GM23338 (cell line): ENCODE data around the gene WNT8B. TPM values are rescaled to one million over a fixed set of nuclear protein-coding genes. Genes with fewer than 3 reads are reported as not detected.

Experiments used
- ATAC-seq: fragments of 200-7000 bp; cut with Tn5 transposase; 3 replicates; pipeline ENCODE4 v1.9.1; 2020
- DNase-seq: peaks from one replicate; pipeline ENCODE4 v3.0.0-alpha.2; 2015; ENCODE audit warnings: low spot score
- H2AFZ ChIP-seq: fragments of 200-600 bp; sonication (generic); 2 replicates; pipeline ENCODE4 v1.8.0; 2016; ENCODE audit warnings: antibody characterized with exemption, mild to moderate bottlenecking, moderate library complexity
- H3F3A ChIP-seq: fragments of 200-600 bp; sonication (generic); replicated peaks from 2 replicates; pipeline ENCODE4 v1.8.0; 2017; ENCODE audit warnings: antibody characterized with exemption, mixed run types, low read depth
- H3K27ac ChIP-seq: fragments of 200-600 bp; sonication (generic); 2 replicates; pipeline ENCODE4 v1.6.1; 2016; ENCODE audit warnings: low read depth
- H3K27me3 ChIP-seq: fragments of 200-600 bp; sonication (generic); 2 replicates; pipeline ENCODE4 v1.8.0; 2016; ENCODE audit warnings: mild to moderate bottlenecking, mixed run types, moderate library complexity; ENCODE audit not compliant: insufficient read depth
- H3K36me3 ChIP-seq: fragments of 200-600 bp; sonication (generic); 2 replicates; pipeline ENCODE4 v1.8.0; 2016; ENCODE audit warnings: mild to moderate bottlenecking; ENCODE audit not compliant: insufficient read depth
- H3K4me1 ChIP-seq: fragments of 200-600 bp; sonication (generic); 2 replicates; pipeline ENCODE4 v1.8.0; 2016; ENCODE audit warnings: mild to moderate bottlenecking, moderate library complexity; ENCODE audit not compliant: insufficient read depth
- H3K4me2 ChIP-seq: fragments of 200-600 bp; sonication (generic); 2 replicates; pipeline ENCODE4 v1.7.1; 2017; ENCODE audit warnings: mixed run types
- H3K4me3 ChIP-seq: fragments of 200-600 bp; sonication (generic); 2 replicates; pipeline ENCODE4 v1.6.1; 2016; ENCODE audit warnings: mixed run types
- H3K79me2 ChIP-seq: fragments of 200-600 bp; sonication (generic); replicated peaks from 2 replicates; pipeline ENCODE4 v1.8.0; 2017; ENCODE audit warnings: mild to moderate bottlenecking; ENCODE audit not compliant: insufficient read depth
- H3K9me2 ChIP-seq: fragments of 200-600 bp; sonication (generic); 2 replicates; pipeline ENCODE4 v1.8.0; 2017; ENCODE audit not compliant: insufficient read depth
- H4K20me1 ChIP-seq: fragments of 200-600 bp; sonication (generic); replicated peaks from 2 replicates; pipeline ENCODE4 v1.8.0; 2017; ENCODE audit warnings: mild to moderate bottlenecking; ENCODE audit not compliant: insufficient read depth
- H3K27ac Mint-ChIP-seq: 2 replicates; pipeline ENCODE4 v1.8.0; 2020; ENCODE audit warnings: inconsistent platforms, mild to moderate bottlenecking, moderate library complexity, mixed read lengths
- H3K27me3 Mint-ChIP-seq: 3 replicates; pipeline ENCODE4 v1.8.0; 2022; ENCODE audit warnings: low read depth, mild to moderate bottlenecking, moderate library complexity, mixed read lengths, inconsistent platforms; ENCODE audit not compliant: insufficient read depth, poor library complexity
- H3K36me3 Mint-ChIP-seq: 3 replicates; pipeline ENCODE4 v1.8.0; 2021; ENCODE audit warnings: low read depth, mild to moderate bottlenecking, inconsistent platforms, moderate library complexity, mixed read lengths
- H3K4me1 Mint-ChIP-seq: 3 replicates; pipeline ENCODE4 v1.8.0; 2020; ENCODE audit warnings: mild to moderate bottlenecking, inconsistent platforms, mixed read lengths
- H3K4me3 Mint-ChIP-seq: 3 replicates; pipeline ENCODE4 v1.8.0; 2021; ENCODE audit warnings: moderate library complexity, mild to moderate bottlenecking, inconsistent platforms, mixed read lengths
- H3K9me3 Mint-ChIP-seq: 3 replicates; pipeline ENCODE4 v1.8.0; 2020; ENCODE audit warnings: moderate library complexity, mild to moderate bottlenecking, inconsistent platforms, mixed read lengths
- JUNB ChIP-seq: IDR thresholded peaks from one replicate; pipeline ENCODE4 v1.6.1; 2016; ENCODE audit warnings: antibody characterized with exemption; ENCODE audit not compliant: unreplicated experiment
- NANOG ChIP-seq: IDR thresholded peaks from 2 replicates; pipeline ENCODE4 v1.6.1; 2016; ENCODE audit warnings: antibody characterized with exemption, borderline replicate concordance
- POLR2AphosphoS5 ChIP-seq: IDR thresholded peaks from 2 replicates; pipeline ENCODE4 v1.6.1; 2016; ENCODE audit warnings: antibody characterized with exemption, low read depth
- ZNF114 ChIP-seq: fragments of 250-450 bp; sonication (Bioruptor Pico); IDR thresholded peaks from 2 replicates; pipeline ENCODE4 v1.5.0; 2020; ENCODE audit warnings: mild to moderate bottlenecking, moderate library complexity
- ZNF331 ChIP-seq: fragments of 250-450 bp; sonication (Bioruptor Pico); IDR thresholded peaks from 2 replicates; pipeline ENCODE4 v1.5.0; 2020; ENCODE audit warnings: low read depth, mild to moderate bottlenecking, moderate library complexity
- polyA plus RNA-seq: library from polyadenylated mRNA; unstranded; fragments of >200 nt; fragmentation: Nextera tagmentation; extraction: Ambion mirVana; gene quantifications from 2 replicates; pipeline ENCODE4 v1.2.1, GENCODE V29; 2016
- total RNA-seq: library from RNA; depleted of rRNA; stranded (reverse); fragments of >200 nt; shearing (Covaris generic); gene quantifications from 2 replicates; pipeline ENCODE4 v1.2.3, GENCODE V29; 2014
- TF ChIP-seq, protein P1 (sequence below): fragments of 250-450 bp; sonication (Bioruptor Pico); IDR thresholded peaks from 2 replicates; pipeline ENCODE4 v1.5.0; 2020; ENCODE audit warnings: mild to moderate bottlenecking, moderate library complexity
- TF ChIP-seq, protein P2 (sequence below): IDR thresholded peaks from 2 replicates; pipeline ENCODE4 v1.6.1; 2016; ENCODE audit warnings: antibody characterized with exemption
- TF ChIP-seq, protein P3 (sequence below), 2 experiments: fragments of 200-600 bp in 1 of 2; sonication (generic) in 1 of 2; conservative IDR thresholded peaks; 2 replicates each; pipeline versions ENCODE4 v1.5.1 to v1.6.1; 2016 to 2017; ENCODE audit warnings: antibody characterized with exemption in 2 of 2, low read depth in 2 of 2, mild to moderate bottlenecking in 2 of 2, moderate library complexity in 1 of 2

The WNT8B gene
- total and polyA plus RNA-seq, 2 experiments from 2014 or later = 0.74 to 1.3 TPM

DNA sequence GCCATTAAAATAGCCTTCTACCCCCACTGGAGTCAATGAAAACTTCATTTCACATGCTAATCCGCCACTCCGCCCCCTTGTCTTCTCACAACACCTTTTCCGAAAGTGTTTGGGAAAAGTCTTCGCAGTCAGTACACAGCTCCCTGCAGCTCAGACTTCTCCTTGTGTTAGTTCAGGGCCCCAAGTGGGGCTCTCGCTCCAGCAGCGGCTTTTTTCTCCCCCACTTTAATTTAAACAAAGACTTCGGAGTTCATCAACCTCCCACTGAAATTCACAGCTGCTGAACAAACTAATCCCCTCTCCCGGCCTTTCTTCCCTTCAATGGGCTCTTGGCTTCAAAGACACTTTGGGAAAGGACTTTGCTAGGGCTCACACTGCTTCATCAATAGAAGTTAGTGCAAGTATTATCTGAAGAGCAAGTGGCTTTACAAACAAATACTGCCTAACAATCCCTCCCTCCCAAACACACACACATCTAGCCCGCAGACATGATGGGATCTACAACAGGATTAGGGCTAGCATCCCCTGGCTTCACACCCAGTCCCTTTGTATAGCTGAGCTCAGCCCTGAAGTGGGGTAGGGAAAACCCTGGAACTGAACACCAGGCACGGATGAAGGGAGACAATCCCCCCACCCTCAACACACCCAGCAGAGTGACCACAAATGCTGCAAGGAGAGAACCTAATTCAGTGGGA is 23.1 kb downstream of the WNT8B start:
- H3K9me2 ChIP-seq = no peaks in the 10 kb centered on the region
- peaks cover 89% of the 10 kb centered on the region for H3K27me3 ChIP-seq
- H3K9me3 Mint-ChIP-seq = no peaks in the 10 kb centered on the region; the same call in 2 of the 3 replicates
- H3F3A ChIP-seq = peaks cover 7% of the 10 kb centered on the region
- no peaks in the 10 kb centered on the region for H3K79me2 ChIP-seq
- peak overlapping the region; percentile 73 for H3K4me2 ChIP-seq
- peak overlapping the region; percentile 4; the same call in 1 of the 2 replicates for H3K27ac ChIP-seq
- ATAC-seq (peak; percentile 59), DNase-seq (peak; percentile 66)
- H2AFZ ChIP-seq = no peak overlapping the region
- peaks cover 42% of the 10 kb centered on the region for H3K4me1 Mint-ChIP-seq
- peaks cover 10% of the 10 kb centered on the region for H3K36me3 Mint-ChIP-seq
- no peak for TF ChIP-seq ZNF114
- TF ChIP-seq, protein P1, sequence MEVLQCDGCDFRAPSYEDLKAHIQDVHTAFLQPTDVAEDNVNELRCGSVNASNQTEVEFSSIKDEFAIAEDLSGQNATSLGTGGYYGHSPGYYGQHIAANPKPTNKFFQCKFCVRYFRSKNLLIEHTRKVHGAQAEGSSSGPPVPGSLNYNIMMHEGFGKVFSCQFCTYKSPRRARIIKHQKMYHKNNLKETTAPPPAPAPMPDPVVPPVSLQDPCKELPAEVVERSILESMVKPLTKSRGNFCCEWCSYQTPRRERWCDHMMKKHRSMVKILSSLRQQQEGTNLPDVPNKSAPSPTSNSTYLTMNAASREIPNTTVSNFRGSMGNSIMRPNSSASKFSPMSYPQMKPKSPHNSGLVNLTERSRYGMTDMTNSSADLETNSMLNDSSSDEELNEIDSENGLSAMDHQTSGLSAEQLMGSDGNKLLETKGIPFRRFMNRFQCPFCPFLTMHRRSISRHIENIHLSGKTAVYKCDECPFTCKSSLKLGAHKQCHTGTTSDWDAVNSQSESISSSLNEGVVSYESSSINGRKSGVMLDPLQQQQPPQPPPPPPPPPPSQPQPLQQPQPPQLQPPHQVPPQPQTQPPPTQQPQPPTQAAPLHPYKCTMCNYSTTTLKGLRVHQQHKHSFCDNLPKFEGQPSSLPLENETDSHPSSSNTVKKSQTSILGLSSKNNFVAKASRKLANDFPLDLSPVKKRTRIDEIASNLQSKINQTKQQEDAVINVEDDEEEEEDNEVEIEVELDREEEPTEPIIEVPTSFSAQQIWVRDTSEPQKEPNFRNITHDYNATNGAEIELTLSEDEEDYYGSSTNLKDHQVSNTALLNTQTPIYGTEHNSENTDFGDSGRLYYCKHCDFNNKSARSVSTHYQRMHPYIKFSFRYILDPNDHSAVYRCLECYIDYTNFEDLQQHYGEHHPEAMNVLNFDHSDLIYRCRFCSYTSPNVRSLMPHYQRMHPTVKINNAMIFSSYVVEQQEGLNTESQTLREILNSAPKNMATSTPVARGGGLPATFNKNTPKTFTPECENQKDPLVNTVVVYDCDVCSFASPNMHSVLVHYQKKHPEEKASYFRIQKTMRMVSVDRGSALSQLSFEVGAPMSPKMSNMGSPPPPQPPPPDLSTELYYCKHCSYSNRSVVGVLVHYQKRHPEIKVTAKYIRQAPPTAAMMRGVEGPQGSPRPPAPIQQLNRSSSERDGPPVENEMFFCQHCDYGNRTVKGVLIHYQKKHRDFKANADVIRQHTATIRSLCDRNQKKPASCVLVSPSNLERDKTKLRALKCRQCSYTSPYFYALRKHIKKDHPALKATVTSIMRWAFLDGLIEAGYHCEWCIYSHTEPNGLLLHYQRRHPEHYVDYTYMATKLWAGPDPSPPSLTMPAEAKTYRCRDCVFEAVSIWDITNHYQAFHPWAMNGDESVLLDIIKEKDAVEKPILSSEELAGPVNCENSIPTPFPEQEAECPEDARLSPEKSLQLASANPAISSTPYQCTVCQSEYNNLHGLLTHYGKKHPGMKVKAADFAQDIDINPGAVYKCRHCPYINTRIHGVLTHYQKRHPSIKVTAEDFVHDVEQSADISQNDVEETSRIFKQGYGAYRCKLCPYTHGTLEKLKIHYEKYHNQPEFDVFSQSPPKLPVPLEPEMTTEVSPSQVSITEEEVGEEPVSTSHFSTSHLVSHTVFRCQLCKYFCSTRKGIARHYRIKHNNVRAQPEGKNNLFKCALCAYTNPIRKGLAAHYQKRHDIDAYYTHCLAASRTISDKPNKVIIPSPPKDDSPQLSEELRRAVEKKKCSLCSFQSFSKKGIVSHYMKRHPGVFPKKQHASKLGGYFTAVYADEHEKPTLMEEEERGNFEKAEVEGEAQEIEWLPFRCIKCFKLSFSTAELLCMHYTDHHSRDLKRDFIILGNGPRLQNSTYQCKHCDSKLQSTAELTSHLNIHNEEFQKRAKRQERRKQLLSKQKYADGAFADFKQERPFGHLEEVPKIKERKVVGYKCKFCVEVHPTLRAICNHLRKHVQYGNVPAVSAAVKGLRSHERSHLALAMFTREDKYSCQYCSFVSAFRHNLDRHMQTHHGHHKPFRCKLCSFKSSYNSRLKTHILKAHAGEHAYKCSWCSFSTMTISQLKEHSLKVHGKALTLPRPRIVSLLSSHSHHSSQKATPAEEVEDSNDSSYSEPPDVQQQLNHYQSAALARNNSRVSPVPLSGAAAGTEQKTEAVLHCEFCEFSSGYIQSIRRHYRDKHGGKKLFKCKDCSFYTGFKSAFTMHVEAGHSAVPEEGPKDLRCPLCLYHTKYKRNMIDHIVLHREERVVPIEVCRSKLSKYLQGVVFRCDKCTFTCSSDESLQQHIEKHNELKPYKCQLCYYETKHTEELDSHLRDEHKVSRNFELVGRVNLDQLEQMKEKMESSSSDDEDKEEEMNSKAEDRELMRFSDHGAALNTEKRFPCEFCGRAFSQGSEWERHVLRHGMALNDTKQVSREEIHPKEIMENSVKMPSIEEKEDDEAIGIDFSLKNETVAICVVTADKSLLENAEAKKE (CRISPR knock-in tag) = 0 out of 2 replicates have a peak, but pooled peaks have one; percentile 13
- TF ChIP-seq, protein P2, sequence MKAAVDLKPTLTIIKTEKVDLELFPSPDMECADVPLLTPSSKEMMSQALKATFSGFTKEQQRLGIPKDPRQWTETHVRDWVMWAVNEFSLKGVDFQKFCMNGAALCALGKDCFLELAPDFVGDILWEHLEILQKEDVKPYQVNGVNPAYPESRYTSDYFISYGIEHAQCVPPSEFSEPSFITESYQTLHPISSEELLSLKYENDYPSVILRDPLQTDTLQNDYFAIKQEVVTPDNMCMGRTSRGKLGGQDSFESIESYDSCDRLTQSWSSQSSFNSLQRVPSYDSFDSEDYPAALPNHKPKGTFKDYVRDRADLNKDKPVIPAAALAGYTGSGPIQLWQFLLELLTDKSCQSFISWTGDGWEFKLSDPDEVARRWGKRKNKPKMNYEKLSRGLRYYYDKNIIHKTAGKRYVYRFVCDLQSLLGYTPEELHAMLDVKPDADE = no peak
- no peak overlapping the region for H3K27ac Mint-ChIP-seq
- H4K20me1 ChIP-seq = 0 out of 2 replicates have a peak, but pooled peaks cover 8% of the 10 kb centered on the region
- H3K36me3 ChIP-seq = peaks cover 3% of the 10 kb centered on the region; the same call in 1 of the 2 replicates
- peaks cover 90% of the 10 kb centered on the region for H3K27me3 Mint-ChIP-seq
- peaks cover 40% of the 10 kb centered on the region for H3K4me1 ChIP-seq
- peak overlapping the region; percentile 48 for H3K4me3 ChIP-seq
- H3K4me3 Mint-ChIP-seq = peak overlapping the region; percentile 57

DNA sequence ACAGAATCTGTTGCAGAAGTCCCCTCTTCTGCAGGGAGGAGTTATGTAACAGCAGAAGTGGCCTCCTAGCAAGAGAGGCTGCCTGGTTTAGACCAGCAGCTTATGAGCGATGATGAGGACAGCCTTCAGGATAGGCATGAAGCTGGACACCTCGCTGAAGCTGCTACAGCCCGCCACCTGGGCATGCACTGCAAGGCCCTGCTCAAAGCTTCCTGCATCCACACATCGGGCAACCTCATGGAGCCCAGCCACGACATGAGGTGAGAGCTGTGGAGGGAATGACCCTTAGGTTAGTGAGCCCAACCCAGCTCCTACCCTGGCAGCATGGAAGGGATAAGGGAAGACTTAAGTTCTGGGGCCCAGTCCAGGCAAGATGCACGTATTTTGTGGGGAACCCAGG is 24.7 kb downstream of the WNT8B start:
- Mint-ChIP-seq H3K27me3 (peaks cover 74% of the 10 kb centered on the region), H3K36me3 (peaks cover 10% of the 10 kb centered on the region)

More for the DNA sequence above, 24.7 kb downstream of the WNT8B start:
- Histone ChIP-seq H3K9me2 (no peaks in the 10 kb centered on the region), H3K4me2 (no peak overlapping the region), H3K4me3 (no peak overlapping the region), H3K79me2 (no peaks in the 10 kb centered on the region), H3K27me3 (peaks cover 75% of the 10 kb centered on the region), H3K27ac (no peak overlapping the region), H4K20me1 (0 out of 2 replicates have a peak, but pooled peaks cover 8% of the 10 kb centered on the region), H3K4me1 (peaks cover 40% of the 10 kb centered on the region), H3F3A (peaks cover 7% of the 10 kb centered on the region), H2AFZ (no peak overlapping the region), H3K36me3 (peaks cover 3% of the 10 kb centered on the region; the same call in 1 of the 2 replicates)
- ATAC-seq = no peak
- Mint-ChIP-seq H3K27ac (no peak overlapping the region), H3K4me1 (peaks cover 40% of the 10 kb centered on the region), H3K4me3 (no peak overlapping the region), H3K9me3 (no peaks in the 10 kb centered on the region)
- TF ChIP-seq, protein P3, sequence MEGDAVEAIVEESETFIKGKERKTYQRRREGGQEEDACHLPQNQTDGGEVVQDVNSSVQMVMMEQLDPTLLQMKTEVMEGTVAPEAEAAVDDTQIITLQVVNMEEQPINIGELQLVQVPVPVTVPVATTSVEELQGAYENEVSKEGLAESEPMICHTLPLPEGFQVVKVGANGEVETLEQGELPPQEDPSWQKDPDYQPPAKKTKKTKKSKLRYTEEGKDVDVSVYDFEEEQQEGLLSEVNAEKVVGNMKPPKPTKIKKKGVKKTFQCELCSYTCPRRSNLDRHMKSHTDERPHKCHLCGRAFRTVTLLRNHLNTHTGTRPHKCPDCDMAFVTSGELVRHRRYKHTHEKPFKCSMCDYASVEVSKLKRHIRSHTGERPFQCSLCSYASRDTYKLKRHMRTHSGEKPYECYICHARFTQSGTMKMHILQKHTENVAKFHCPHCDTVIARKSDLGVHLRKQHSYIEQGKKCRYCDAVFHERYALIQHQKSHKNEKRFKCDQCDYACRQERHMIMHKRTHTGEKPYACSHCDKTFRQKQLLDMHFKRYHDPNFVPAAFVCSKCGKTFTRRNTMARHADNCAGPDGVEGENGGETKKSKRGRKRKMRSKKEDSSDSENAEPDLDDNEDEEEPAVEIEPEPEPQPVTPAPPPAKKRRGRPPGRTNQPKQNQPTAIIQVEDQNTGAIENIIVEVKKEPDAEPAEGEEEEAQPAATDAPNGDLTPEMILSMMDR (conservative IDR thresholded peaks at IDR 0.05; ENCODE audit: low read depth in 2 of 2) = no peak
- TF ChIP-seq JUNB = no peak
- TF ChIP-seq NANOG = no peak
- TF ChIP-seq, protein P2 = no peak
- TF ChIP-seq POLR2AphosphoS5 = no peak
- no peak for TF ChIP-seq ZNF331 (CRISPR knock-in tag)
- DNase-seq = no peak
